Eye (tissue), 1 donor: ENCODE results near the gene MRE11.
"Not testable (repeated sequence)": the region's sequence is repeated elsewhere in the genome, so short reads cannot be mapped to it uniquely, and the experiment has no call there.

Source experiments
- DNase-seq: peaks from one replicate; pipeline ENCODE4 v3.0.0-alpha.2; 2015

The MRE11 gene

GRCh38 chr11:94493281-94494125 lies at the start of gene MRE11, which contains the start of gene ANKRD49:
MRE11 (minus strand) TSS chr11:94493844; CDS start chr11:94492801, 1,043 bp downstream.
ANKRD49 (plus strand) TSS chr11:94493984; CDS start chr11:94496694, 2,710 bp downstream.
- DNase-seq: peak; percentile 99

GRCh38 chr11:94539420-94539819 lies 45.8 kb upstream of the MRE11 start:
- DNase-seq: no peak

- no peak for DNase-seq
Observed at GRCh38 chr11:94537031-94537600, 43.5 kb upstream of the MRE11 start.

GRCh38 chr11:94536386-94536785 lies 42.7 kb upstream of the MRE11 start:
- DNase-seq: no peak

DNA sequence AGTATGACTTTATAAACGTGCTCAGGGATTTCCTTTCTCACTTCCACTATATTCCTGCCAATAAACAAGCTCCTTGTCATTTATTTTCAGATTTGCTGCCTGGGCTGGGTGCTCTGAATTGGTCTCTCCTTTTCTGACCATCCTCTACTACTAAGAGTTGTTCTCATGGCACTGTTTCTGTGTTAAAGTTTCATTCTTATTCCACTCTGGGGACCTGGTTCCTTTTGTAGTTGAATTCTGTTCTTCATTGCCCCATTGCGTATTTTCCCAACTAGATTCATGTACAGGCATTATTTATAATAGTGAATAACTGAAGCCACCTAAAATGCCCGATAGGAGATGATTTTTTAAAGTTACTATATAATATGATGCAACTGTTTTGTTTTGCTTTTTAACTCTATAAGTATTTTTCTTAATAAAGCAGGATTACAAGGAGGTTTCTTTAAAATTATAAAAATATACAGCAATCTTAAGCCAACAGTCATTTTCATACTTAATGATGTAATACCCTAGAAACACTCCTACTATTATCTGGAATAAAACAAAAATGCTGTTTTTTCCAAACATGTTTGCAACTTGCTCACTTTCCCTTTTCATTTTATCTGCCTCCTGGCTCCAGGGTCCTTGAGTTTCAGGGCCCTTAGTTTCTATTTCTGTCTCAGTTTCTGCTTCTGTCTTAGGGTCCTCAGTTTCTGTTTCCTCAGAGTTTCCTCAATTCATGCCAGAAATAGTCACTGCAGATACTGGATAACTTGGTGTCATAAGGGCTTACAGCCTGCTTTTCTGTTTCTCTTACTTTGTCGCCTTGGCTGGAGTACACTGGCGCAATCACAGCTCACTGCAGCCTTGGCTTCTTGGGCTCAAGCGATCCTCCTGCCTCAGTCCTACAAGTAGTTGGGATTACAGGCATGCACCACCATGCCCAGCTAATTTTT lies 40.3 kb upstream of the MRE11 start:
- DNase-seq: no peak

- DNase-seq: no peak
Observed at GRCh38 chr11:94533206-94533605, 39.6 kb upstream of the MRE11 start.

- no peak for DNase-seq
Observed at GRCh38 chr11:94532211-94532610, 38.6 kb upstream of the MRE11 start.

GRCh38 chr11:94528551-94528950 lies 34.9 kb upstream of the MRE11 start:
- no peak for DNase-seq

- no peak for DNase-seq
Observed at GRCh38 chr11:94526645-94527438, 33.2 kb upstream of the MRE11 start.

- DNase-seq: peak; percentile 85
Observed at GRCh38 chr11:94525546-94526324, 32.1 kb upstream of the MRE11 start.

GRCh38 chr11:94524341-94524740 lies 30.7 kb upstream of the MRE11 start:
- no peak for DNase-seq

DNA sequence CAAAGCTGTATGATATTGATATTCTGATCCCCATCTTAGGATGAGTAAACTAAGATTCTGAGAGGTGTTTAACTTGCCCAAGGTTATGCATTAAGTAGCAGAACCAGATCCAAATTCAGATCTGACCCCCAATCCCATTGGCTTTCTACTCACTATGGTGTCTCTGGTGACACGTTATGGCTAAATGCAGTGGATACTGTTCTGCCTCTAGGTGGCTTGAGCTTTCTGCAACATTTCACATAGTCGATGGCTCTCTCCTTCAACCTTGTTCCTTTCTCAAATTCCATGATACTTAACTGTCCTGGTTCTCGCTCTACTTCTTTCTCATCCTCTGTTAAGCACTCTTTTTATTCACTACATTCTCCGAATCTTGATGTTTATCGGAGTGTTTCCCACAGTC lies 28.0 kb upstream of the MRE11 start:
- no peak for DNase-seq

DNA sequence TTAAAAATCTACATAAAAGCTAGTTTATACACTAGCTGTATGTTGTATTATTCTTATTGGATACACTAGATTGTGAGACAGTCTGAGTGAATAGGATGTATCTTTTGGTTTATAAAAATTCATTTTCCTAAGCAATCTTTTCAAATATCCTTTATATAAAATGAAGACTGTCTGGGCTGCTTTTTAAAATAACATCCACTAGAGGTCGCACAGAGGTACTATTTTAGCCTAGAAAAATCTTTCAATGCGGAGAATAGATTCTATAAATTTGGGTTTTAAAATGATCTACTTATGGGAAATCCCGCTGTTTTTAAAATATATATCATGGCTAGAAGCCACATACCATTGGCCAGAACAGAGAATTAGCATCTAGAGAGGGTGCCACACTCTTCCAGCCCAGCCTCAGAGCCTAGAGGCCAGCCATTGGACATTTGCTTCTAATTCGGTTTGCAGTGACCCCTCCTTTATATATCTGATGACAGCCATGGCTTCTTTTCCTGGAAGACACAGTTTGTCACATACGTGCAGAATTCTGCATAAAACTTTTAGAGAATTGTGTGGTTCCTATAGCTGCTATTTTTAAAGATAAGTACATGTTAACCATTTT lies 25.9 kb upstream of the MRE11 start:
- peak; percentile 75 for DNase-seq

GRCh38 chr11:94518300-94518699 lies 24.7 kb upstream of the MRE11 start:
- no peak for DNase-seq

- DNase-seq: no peak
Observed at GRCh38 chr11:94516725-94517124, 23.1 kb upstream of the MRE11 start.

GRCh38 chr11:94515398-94515797 lies 21.8 kb upstream of the MRE11 start:
- no peak for DNase-seq

GRCh38 chr11:94513091-94513490 lies 19.4 kb upstream of the MRE11 start:
- no peak for DNase-seq

DNA sequence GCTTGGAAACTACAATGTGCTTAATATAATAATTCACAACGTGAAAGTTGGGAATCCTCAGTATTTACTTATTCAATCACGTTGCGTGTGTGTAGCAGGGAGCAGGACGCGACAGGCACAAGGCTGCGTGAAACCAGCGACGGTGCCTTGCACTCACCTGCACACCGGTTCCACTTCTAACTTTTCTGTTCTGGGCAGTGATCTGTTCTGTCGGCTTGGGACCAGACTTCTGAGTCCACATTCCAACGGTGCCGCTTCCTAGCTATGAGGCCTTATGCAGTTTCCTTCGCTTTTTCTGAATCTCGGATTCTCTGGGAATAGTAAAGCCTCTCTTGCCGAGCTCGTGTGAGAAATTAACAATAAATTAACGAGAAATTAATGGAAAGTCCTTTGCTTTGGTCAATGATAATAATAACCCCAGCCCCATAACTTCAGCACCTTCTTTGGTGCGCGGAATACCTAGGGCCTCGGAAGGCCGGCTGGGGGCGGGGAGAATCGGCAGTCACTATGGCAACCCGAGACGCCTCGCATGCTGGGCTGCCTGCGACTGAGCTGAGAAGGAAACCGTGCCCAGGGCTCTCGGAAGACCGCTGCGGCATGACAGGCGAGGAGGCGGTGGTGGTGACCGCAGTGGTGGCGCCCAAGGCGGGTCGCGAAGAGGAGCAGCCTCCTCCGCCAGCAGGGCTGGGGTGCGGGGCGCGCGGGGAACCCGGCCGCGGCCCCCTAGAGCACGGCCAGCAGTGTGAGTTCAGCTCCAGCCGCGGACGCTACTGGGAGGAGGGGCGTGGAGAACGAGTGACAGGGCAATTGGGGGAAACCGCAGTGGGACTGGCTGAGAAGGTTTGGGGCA lies 18.5 kb upstream of the MRE11 start, which contains the start of gene C11orf97:
Gene C11orf97 (plus strand): TSS at position 530 of the 850 bp plus-strand sequence. CDS start 68 bp downstream, at position 598.
- DNase-seq: peak; percentile 85

GRCh38 chr11:94507485-94507884 lies 13.8 kb upstream of the MRE11 start:
- no peak for DNase-seq

GRCh38 chr11:94506513-94506912 lies 12.9 kb upstream of the MRE11 start:
- DNase-seq: not testable (repeated sequence)
